NCI-H1694 treated with DMSO at 0.1 percent for 48 hours (cell line): Measurements from ENCODE around the gene OR52E5.

Experiments used
- DNase-seq: peaks from one replicate; lab custom pipeline; 2025; lab: John Stamatoyannopoulos, UW

Gene OR52E5

DNA sequence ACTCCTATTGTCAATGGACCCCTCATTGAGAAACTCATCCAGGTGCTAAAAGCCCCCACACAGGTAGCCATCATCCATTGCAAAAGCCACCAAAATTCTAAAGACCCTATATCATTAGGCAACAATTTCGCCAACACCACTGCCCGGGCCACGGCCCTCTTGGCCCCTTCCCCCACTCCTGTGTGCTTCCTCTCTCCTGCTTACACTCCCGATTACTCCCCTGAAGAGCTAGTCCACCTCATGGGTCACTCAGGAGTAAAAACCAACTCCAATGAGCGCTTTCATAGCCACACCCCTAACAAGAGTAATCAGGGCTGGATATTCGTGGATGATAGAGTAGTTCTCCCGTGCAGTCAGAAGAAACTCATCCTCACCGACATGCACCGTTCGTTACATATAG, 40.1 kb downstream of the OR52E5 start:
- no peak for DNase-seq

- no peak for DNase-seq
Measured at GRCh38 chr11:5937868-5938602, 45.0 kb downstream of the OR52E5 start.

DNA sequence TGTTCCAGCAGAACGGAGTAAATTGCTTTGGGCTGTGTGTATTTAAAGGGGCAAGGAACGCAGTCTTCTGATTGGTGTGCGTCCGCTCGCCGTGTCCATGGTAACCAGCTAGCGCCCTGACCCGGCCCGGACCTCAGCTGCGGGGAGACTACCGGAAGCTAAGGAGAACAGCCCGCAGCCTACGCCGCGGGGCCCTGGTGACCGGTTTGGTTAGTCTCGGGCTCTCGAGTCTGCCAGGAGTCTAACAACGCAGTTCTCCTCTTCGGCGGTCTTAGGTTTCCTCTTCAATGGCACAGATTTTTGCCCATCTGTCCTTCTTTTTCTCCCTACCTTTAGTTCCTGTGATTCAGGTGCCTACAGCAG, 45.6 kb downstream of the OR52E5 start:
- no peak for DNase-seq

- DNase-seq = no peak
Measured at GRCh38 chr11:5940748-5941147, 47.7 kb downstream of the OR52E5 start.

DNA sequence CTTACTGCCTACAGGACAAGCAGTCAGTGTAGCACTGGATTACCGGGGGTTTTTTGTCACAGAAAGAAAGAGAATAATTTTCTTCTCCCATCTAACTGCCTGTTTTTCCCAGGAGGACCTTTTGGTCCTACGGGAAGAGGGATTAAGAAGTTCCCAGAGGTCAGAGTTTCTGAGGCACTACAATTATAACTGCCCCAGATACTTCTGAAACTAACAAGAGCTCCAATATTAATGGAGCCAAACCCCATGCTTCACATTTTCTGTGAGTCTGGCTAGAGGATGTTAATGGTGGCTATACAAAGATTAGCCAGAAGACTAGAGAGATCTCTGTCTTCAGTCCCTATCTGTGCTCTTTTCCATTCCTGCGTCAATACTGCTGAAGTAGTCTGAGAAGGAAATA, 48.9 kb downstream of the OR52E5 start, which contains the start of gene OR56A3:
Gene OR56A3 (plus strand): TSS at position 301 of the 400 bp plus-strand sequence. CDS start 5,096 bp downstream, outside the sequence.
- DNase-seq = no peak
